Esophagus squamous epithelium (tissue), 5 donors: ENCODE data around the gene XK. TPM values are rescaled to one million over a fixed set of nuclear protein-coding genes. Genes with fewer than 3 reads are reported as not detected.

Source experiments
- DNase-seq: peaks from one replicate; lab custom pipeline; 2025; lab: John Stamatoyannopoulos, UW
- H3K27ac ChIP-seq, 4 donors: fragments of 200-600 bp; sonication (generic); one replicate each; pipeline ENCODE4 v1.5.1; 2016 to 2019; ENCODE audit warnings: mild to moderate bottlenecking in 1 of 4
- H3K27me3 ChIP-seq, 4 donors: fragments of 200-600 bp; sonication (generic); 1 replicate in 3 of 4; 2 replicates in 1 of 4; pipeline versions ENCODE4 v1.5.1 to v1.6.0; 2017 to 2021; ENCODE audit warnings: antibody characterized with exemption in 1 of 4
- H3K36me3 ChIP-seq, 3 donors: fragments of 200-600 bp; sonication (generic); one replicate each; pipeline ENCODE4 v1.5.1; 2016 to 2019
- H3K4me1 ChIP-seq, 3 donors: fragments of 200-600 bp; sonication (generic); one replicate each; pipeline ENCODE4 v1.5.1; 2017 to 2019
- H3K4me3 ChIP-seq, 4 donors: fragments of 200-600 bp; sonication (generic); 1 replicate in 3 of 4; 2 replicates in 1 of 4; pipeline ENCODE4 v1.5.1; 2016 to 2019; ENCODE audit warnings: mild to moderate bottlenecking in 2 of 4, moderate library complexity in 1 of 4
- H3K9me3 ChIP-seq, 3 donors: fragments of 200-600 bp; sonication (generic); one replicate each; pipeline ENCODE4 v1.5.1; 2016 to 2019
- CTCF ChIP-seq, 6 experiments: fragments of 450-650 bp in 4 of 6; fragments of 200-600 bp in 2 of 6; sonication (generic) in 2 of 6; IDR thresholded peaks; one replicate each; pipeline ENCODE4 v1.5.1; 2016 to 2019; ENCODE audit warnings: antibody characterized with exemption in 6 of 6, mild to moderate bottlenecking in 4 of 6, moderate library complexity in 4 of 6
- POLR2A ChIP-seq, 4 donors: fragments of 450-650 bp; IDR thresholded peaks; one replicate each; pipeline ENCODE4 v1.6.1; 2017; ENCODE audit warnings: antibody characterized with exemption in 4 of 4, mild to moderate bottlenecking in 4 of 4, moderate library complexity in 3 of 4
- WGBS, 2 donors: methylation state at CpG; one replicate each; pipeline ENCODE4 v1.1.5; 2018; 5-methylcytosine and 5-hydroxymethylcytosine counted together
- intact Hi-C: fragments of 100-400 bp; cut with DNase I; formaldehyde crosslinking; loops from one replicate; pipeline ENCODE4 v1.15.0; 2022
- total RNA-seq, 4 donors: library from RNA; depleted of rRNA; stranded (reverse); fragments of >200 nt; gene quantifications; one replicate each; pipeline ENCODE4 v1.1.0, GENCODE V29; 2016
- donor health status: DM: yes; HTN: yes; CAD: no.

XK gene
- total RNA-seq, 4 donors from 2014 or later = 2.2 to 3.1 (median 2.7) TPM

- no peak for DNase-seq
- no peak for TF ChIP-seq CTCF (IDR thresholded peaks at IDR 0.05)
- TF ChIP-seq POLR2A (IDR thresholded peaks at IDR 0.05) = no peak
- Histone ChIP-seq H3K36me3 (no peaks in the 10 kb centered on the region), H3K4me1 (peaks cover 0 to 10% (median 0%) of the 10 kb centered on the region in 3 donors), H3K27me3 (no peaks in the 10 kb centered on the region), H3K9me3 (no peaks in the 10 kb centered on the region), H3K4me3 (no peak overlapping the region), H3K27ac (no peak overlapping the region)
- intact Hi-C loops = no loop called here
- WGBS, 2 donors = 76 to 90% methylated on average over 3 of the region's 3 CpGs
These were observed 1.4 kb downstream of the XK start for GRCh38 chrX:37686996-37687395.

DNA sequence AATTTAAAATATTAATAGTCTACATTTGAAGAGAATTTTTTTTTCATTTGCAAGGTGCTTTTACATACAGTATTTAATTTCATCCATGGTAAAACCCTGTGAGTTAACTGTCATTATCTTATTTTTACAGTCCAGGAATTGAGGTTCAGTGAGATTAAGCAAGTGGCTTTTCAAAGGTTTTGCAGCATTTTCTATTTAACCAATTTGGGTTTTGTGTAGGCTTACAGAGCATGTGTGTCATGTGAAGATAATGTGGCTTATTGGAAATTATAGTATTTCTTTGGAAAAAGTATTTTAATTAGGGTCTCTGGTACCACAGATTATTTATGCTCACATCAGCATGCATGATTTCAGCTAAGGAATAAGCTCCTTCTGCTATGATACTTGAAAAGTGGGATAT, 4.5 kb downstream of the XK start:
- H3K27ac ChIP-seq = no peak overlapping the region
- no peaks in the 10 kb centered on the region for H3K36me3 ChIP-seq
- intact Hi-C loops = no loop called here
- no peaks in the 10 kb centered on the region for H3K9me3 ChIP-seq
- no peak for TF ChIP-seq POLR2A (IDR thresholded peaks at IDR 0.05)
- TF ChIP-seq CTCF (IDR thresholded peaks at IDR 0.05) = no peak
- H3K4me3 ChIP-seq = no peak overlapping the region
- no peaks in the 10 kb centered on the region for H3K27me3 ChIP-seq
- no peak for DNase-seq
- peaks cover 0 to 10% (median 0%) of the 10 kb centered on the region in 3 donors for H3K4me1 ChIP-seq

DNA sequence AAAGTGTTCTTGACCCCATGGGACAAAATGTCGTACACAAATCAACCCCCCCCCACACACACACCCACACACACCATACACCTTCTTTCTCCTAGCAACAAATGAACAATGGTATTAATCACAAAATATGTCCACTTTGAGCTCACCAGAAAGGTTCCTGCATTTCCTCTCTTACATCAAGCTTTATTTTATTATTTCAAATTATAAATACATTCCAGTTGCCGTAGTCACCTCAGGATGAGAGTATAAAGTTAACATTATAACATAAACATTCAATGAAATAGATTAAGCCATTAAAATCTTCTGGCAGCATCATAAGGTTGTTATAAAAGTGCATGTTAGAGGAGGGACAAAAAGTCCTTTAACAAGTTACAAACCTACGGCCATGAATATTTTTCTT, 7.3 kb downstream of the XK start:
- DNase-seq = no peak
- Histone ChIP-seq H3K36me3 (no peaks in the 10 kb centered on the region), H3K27ac (no peak overlapping the region), H3K4me1 (no peaks in the 10 kb centered on the region), H3K27me3 (no peaks in the 10 kb centered on the region), H3K9me3 (no peaks in the 10 kb centered on the region), H3K4me3 (no peak overlapping the region)
- no peak for TF ChIP-seq POLR2A (IDR thresholded peaks at IDR 0.05)
- TF ChIP-seq CTCF (IDR thresholded peaks at IDR 0.05) = no peak
- intact Hi-C loops = no loop called here
- WGBS, 2 donors = 82 to 90% methylated on average over 3 of the region's 3 CpGs

GRCh38 chrX:37697169-37697760, 11.7 kb downstream of the XK start:
- no peak for DNase-seq
- no peaks in the 10 kb centered on the region for H3K4me1 ChIP-seq

DNA sequence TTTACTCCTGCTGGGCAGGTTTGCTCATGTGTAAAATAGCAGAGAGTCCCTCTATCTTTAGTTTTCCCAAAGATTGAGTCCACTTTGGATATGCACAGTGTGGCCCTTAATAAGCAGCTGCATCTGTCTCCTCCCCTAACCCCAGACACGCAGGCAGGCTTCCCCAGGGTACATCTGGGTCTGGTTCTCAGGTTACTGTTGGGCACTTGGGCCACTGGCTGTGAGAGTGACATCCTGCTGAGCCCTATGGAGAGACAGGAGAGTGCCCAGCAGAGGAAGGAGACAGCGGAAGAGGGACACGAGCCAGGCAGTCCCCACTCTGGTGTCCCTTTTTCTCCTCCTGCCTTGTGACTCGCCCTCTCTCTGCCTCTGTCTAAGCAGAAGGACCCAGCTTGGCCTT, 16.0 kb downstream of the XK start:
- DNase-seq = no peak
- no peak overlapping the region for H3K27ac ChIP-seq
- H3K9me3 ChIP-seq = no peaks in the 10 kb centered on the region
- 83% methylated on average over 3 of the region's 4 CpGs; no CpG with 5 or more reads in 1 of the 2 donors for WGBS, 2 donors
- no peaks in the 10 kb centered on the region for H3K4me1 ChIP-seq
- intact Hi-C loops = no loop called here
- no peak for TF ChIP-seq CTCF (IDR thresholded peaks at IDR 0.05)
- no peak for TF ChIP-seq POLR2A (IDR thresholded peaks at IDR 0.05)
- H3K4me3 ChIP-seq = no peak overlapping the region
- no peaks in the 10 kb centered on the region for H3K36me3 ChIP-seq
- no peaks in the 10 kb centered on the region for H3K27me3 ChIP-seq

More at GRCh38 chrX:37697169-37697760, 11.7 kb downstream of the XK start:
- TF ChIP-seq POLR2A (IDR thresholded peaks at IDR 0.05) (no peak), CTCF (IDR thresholded peaks at IDR 0.05) (no peak)
- WGBS, 2 donors = 38 to 47% methylated on average over 1 of the region's 1 CpG
- intact Hi-C loops = no loop called here
- no peaks in the 10 kb centered on the region for H3K36me3 ChIP-seq
- H3K27me3 ChIP-seq = no peaks in the 10 kb centered on the region
- H3K27ac ChIP-seq = no peak overlapping the region
- no peaks in the 10 kb centered on the region for H3K9me3 ChIP-seq
- H3K4me3 ChIP-seq = no peak overlapping the region
